Loucy (cell line): ENCODE results near the gene MEOX1.

Source experiments
- EZH2phosphoT487 ChIP-seq: fragments of 200-600 bp; IDR thresholded peaks from 2 replicates; pipeline ENCODE4 v1.6.1; 2018; ENCODE audit warnings: antibody characterized with exemption, mild to moderate bottlenecking, moderate library complexity, borderline replicate concordance
- TF ChIP-seq, protein P1 (sequence below): fragments of 200-600 bp; sonication (generic); conservative IDR thresholded peaks from 2 replicates; pipeline ENCODE4 v1.5.1; 2014; ENCODE audit warnings: mild to moderate bottlenecking, antibody characterized with exemption, low read length

DNA sequence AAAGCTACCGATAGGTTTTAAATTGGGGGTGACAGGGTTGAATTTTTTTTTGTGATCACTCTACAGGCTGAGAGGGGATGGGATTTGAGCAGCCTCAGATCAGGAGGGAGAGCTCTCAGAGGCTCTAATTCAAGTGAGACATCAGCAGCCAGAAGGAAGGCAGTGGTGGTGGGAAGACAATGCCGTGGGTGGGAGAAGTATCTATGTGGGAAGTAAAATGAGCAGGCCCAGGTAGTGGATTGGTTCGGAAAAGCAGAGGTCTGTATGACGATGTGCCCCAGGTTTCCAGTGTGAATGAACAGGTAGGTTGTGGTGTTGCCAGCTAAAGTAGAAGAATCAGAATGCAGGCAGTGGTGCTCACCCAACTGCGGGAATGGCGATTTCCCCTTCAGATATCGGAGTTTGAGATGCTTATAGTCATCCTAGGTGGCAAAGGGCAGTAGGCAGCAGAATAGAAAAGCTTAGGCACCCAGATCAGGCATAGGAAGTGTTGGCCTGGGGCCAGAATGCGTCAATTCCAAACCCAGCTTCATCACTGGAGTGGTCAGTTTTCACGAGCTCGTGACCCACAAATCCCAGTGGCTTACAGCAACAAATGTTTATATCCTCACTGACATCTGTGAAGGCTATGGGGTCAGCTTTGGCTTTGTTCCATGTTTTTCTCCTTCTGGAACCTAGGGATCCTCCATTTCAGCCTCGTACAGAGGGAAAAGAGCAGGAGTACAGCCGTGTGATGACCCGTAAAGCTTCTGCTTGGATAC is 24.0 kb downstream of the MEOX1 start:
- TF ChIP-seq, protein P1, sequence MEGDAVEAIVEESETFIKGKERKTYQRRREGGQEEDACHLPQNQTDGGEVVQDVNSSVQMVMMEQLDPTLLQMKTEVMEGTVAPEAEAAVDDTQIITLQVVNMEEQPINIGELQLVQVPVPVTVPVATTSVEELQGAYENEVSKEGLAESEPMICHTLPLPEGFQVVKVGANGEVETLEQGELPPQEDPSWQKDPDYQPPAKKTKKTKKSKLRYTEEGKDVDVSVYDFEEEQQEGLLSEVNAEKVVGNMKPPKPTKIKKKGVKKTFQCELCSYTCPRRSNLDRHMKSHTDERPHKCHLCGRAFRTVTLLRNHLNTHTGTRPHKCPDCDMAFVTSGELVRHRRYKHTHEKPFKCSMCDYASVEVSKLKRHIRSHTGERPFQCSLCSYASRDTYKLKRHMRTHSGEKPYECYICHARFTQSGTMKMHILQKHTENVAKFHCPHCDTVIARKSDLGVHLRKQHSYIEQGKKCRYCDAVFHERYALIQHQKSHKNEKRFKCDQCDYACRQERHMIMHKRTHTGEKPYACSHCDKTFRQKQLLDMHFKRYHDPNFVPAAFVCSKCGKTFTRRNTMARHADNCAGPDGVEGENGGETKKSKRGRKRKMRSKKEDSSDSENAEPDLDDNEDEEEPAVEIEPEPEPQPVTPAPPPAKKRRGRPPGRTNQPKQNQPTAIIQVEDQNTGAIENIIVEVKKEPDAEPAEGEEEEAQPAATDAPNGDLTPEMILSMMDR, result no peak
- TF ChIP-seq EZH2phosphoT487, result no peak
